ENCODE measurements around the gene EED.

EED gene

DNA sequence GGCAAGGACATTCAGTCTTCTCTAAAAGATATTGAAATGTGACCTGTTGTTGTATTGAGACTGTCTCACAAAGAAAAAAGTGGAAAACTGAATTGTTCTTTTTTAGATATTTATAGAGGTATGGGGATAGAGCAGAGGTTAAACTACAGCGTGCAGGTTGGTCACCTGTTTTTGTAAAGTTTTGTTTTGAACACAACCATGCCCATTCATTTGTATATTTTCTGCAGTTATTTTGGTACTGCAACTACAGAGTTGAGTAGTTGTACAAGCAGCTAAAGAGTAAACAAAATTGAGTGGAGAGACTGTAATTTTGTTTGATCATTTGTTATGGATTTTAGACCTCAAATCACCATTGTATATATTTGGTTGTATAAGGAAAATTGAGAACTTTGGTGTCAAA, 11.3 kb downstream of the EED start:
- H3K36me3 ChIP-seq, result peaks cover 19% of the 10 kb centered on the region
- H3K4me1 ChIP-seq (ENCODE audit: control insufficient read depth in 1 of 2, insufficient read depth in 1 of 2, low read depth in 1 of 2, low read length in 1 of 2), result peaks cover 0 to 4% of the 10 kb centered on the region in 2 experiments
- no peak overlapping the region for H3K27ac ChIP-seq
- H3K9me3 ChIP-seq, result no peaks in the 10 kb centered on the region
- TF ChIP-seq, protein P1, sequence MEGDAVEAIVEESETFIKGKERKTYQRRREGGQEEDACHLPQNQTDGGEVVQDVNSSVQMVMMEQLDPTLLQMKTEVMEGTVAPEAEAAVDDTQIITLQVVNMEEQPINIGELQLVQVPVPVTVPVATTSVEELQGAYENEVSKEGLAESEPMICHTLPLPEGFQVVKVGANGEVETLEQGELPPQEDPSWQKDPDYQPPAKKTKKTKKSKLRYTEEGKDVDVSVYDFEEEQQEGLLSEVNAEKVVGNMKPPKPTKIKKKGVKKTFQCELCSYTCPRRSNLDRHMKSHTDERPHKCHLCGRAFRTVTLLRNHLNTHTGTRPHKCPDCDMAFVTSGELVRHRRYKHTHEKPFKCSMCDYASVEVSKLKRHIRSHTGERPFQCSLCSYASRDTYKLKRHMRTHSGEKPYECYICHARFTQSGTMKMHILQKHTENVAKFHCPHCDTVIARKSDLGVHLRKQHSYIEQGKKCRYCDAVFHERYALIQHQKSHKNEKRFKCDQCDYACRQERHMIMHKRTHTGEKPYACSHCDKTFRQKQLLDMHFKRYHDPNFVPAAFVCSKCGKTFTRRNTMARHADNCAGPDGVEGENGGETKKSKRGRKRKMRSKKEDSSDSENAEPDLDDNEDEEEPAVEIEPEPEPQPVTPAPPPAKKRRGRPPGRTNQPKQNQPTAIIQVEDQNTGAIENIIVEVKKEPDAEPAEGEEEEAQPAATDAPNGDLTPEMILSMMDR (IDR thresholded peaks at IDR 0.05), result no peak
- no peaks in the 10 kb centered on the region for H3K27me3 ChIP-seq
- H3K4me3 ChIP-seq (ENCODE audit: low read depth in 1 of 2, low read length in 1 of 2), result no peak overlapping the region

DNA sequence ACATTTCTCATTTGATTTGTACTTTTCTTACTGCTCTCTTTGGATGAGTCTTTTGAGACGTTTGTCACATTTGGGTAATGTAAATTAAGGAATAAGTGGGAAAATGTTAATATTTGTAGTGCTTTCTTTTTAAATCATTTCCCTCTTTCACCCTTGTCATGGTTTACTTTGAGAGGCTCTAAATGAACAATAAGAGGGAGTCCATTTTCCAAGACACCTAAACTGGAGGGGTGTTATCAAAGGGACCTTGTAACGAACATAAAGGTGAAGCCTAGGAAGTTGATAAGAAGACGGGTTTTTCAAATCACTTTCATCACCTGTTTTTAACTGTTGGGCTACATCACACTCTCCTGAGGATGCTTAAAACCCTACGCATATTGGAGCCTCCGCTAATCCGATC, 12.1 kb downstream of the EED start:
- H3K4me3 ChIP-seq (ENCODE audit: low read depth in 1 of 2, low read length in 1 of 2), result no peak overlapping the region
- no peaks in the 10 kb centered on the region for H3K27me3 ChIP-seq
- peaks cover 0 to 4% of the 10 kb centered on the region in 2 experiments for H3K4me1 ChIP-seq (ENCODE audit: control insufficient read depth in 1 of 2, insufficient read depth in 1 of 2, low read depth in 1 of 2, low read length in 1 of 2)
- H3K27ac ChIP-seq, result no peak overlapping the region
- TF ChIP-seq, protein P1 (IDR thresholded peaks at IDR 0.05), result no peak
- H3K36me3 ChIP-seq, result peaks cover 19% of the 10 kb centered on the region
- no peaks in the 10 kb centered on the region for H3K9me3 ChIP-seq

DNA sequence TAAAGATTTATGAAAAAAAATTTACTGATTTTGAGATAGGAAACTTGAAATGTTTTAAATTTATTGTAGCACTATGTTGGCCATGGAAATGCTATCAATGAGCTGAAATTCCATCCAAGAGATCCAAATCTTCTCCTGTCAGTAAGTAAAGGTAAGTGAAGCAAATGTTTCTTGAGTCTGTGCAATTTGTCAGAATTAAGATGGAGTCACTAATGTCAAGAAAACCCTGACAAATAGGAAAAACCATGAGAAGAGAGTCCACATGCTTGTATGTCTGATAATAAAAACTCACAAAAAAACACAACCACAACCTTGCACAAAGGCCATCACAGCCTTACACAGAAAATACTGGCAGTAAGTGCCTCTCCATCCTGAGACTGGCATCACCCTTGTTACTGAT, 12.9 kb downstream of the EED start:
- H3K9me3 ChIP-seq, result no peaks in the 10 kb centered on the region
- TF ChIP-seq, protein P1 (IDR thresholded peaks at IDR 0.05), result no peak
- no peaks in the 10 kb centered on the region for H3K27me3 ChIP-seq
- H3K27ac ChIP-seq, result no peak overlapping the region
- H3K36me3 ChIP-seq, result peaks cover 19% of the 10 kb centered on the region
- no peak overlapping the region for H3K4me3 ChIP-seq (ENCODE audit: low read depth in 1 of 2, low read length in 1 of 2)
- peaks cover 0 to 4% of the 10 kb centered on the region in 2 experiments for H3K4me1 ChIP-seq (ENCODE audit: control insufficient read depth in 1 of 2, insufficient read depth in 1 of 2, low read depth in 1 of 2, low read length in 1 of 2)

DNA sequence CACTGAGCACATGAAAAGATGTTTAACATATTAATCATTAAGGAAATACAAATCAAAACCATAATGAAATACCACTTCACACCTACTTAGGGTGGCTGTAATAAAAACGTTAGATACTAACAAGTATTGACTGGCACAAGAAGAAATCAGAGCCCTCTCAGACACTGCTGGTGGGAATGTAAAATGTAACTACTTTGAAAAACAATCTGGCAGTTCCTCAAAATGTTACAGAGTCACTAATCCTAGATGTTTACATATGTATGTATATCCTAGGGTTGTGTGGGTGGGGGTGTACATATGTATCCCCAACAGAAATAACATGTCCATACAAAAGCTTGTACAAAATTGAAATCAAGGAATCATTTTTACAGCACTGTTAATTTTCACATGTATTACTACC, 15.2 kb downstream of the EED start:
- peaks cover 0 to 4% of the 10 kb centered on the region in 2 experiments for H3K4me1 ChIP-seq (ENCODE audit: control insufficient read depth in 1 of 2, insufficient read depth in 1 of 2, low read depth in 1 of 2, low read length in 1 of 2)
- H3K27ac ChIP-seq, result no peak overlapping the region
- H3K27me3 ChIP-seq, result no peaks in the 10 kb centered on the region
- TF ChIP-seq, protein P1 (IDR thresholded peaks at IDR 0.05), result no peak
- H3K9me3 ChIP-seq, result no peaks in the 10 kb centered on the region
- no peak overlapping the region for H3K4me3 ChIP-seq (ENCODE audit: low read depth in 1 of 2, low read length in 1 of 2)
- peaks cover 37% of the 10 kb centered on the region for H3K36me3 ChIP-seq

DNA sequence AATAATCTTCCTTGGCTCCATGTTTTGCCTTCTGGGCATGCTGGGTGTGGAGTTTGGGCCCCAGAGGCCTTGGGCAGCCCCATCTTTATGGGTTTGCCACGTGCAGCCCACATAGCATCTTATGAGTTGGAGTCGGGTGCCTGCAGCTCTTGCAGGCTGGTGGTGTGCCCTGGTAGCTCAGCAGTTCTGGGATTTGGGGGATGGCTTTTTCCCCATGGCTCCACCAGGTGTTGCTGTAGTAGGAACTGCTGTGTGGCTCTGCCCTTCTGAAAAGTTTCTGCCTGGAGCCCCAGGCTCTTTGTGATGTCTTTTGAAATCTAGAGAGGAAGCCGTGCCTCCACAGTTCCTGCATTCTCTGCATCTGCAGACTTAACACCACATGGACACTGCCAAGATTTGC, 16.8 kb downstream of the EED start:
- H3K9me3 ChIP-seq, result no peaks in the 10 kb centered on the region
- no peaks in the 10 kb centered on the region for H3K27me3 ChIP-seq
- H3K4me1 ChIP-seq (ENCODE audit: control insufficient read depth in 1 of 2, insufficient read depth in 1 of 2, low read depth in 1 of 2, low read length in 1 of 2), result peaks cover 0 to 4% of the 10 kb centered on the region in 2 experiments
- TF ChIP-seq, protein P1 (IDR thresholded peaks at IDR 0.05), result no peak
- peaks cover 39% of the 10 kb centered on the region for H3K36me3 ChIP-seq
- H3K27ac ChIP-seq, result no peak overlapping the region
- H3K4me3 ChIP-seq (ENCODE audit: low read depth in 1 of 2, low read length in 1 of 2), result no peak overlapping the region

DNA sequence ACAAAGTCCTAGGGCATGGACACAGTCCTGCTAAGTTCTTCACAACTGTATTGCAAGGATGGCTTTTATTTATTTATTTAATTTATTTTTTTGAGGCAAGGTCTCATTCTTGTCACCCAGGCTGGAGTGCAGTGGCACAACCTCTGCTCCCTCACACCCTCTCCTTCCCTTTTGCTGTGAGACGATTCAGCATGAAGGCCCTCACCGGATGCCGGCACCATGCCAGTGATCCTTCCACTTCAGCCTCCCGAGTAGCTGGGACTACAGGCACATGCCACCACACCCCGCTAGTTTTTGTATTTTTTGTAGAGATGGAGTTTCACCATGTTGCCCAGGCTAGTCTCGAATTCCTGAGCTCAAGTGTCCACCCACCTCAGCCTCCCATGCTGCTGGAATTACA, 17.8 kb downstream of the EED start:
- H3K9me3 ChIP-seq, result no peaks in the 10 kb centered on the region
- H3K27ac ChIP-seq, result no peak overlapping the region
- H3K36me3 ChIP-seq, result peaks cover 33% of the 10 kb centered on the region
- H3K4me1 ChIP-seq (ENCODE audit: control insufficient read depth in 1 of 2, insufficient read depth in 1 of 2, low read depth in 1 of 2, low read length in 1 of 2), result peaks cover 0 to 4% of the 10 kb centered on the region in 2 experiments
- TF ChIP-seq, protein P1 (IDR thresholded peaks at IDR 0.05), result no peak
- H3K4me3 ChIP-seq (ENCODE audit: low read depth in 1 of 2, low read length in 1 of 2), result no peak overlapping the region
- no peaks in the 10 kb centered on the region for H3K27me3 ChIP-seq
